HEK293 (cell line): Measurements from ENCODE around the gene ARPIN.

ENCODE experiments used
- CTCF ChIA-PET: fragments of 350-600 bp; formaldehyde crosslinking; extraction: SDS; loops from one replicate; lab custom pipeline; 2021; ENCODE audit warnings: antibody characterized with exemption; lab: Yijun Ruan, JAX
- POLR2A ChIA-PET: fragments of 300-600 bp; formaldehyde crosslinking; extraction: SDS; loops from one replicate; lab custom pipeline; 2020; ENCODE audit warnings: antibody characterized with exemption, inconsistent platforms; lab: Yijun Ruan, JAX
- H3K27ac ChIP-seq: fragments of 200-500 bp; sonication (Bioruptor generic); 2 replicates; pipeline ENCODE4 v1.5.1; 2014; ENCODE audit warnings: low read depth, low read length, control low read depth, inconsistent platforms; ENCODE audit errors: extremely low read depth
- H3K36me3 ChIP-seq, 2 experiments: fragments of 200-500 bp in 1 of 2; sonication (Bioruptor generic) in 1 of 2; 1 replicate in 1 of 2; 2 replicates in 1 of 2; pipeline ENCODE4 v1.5.1; 2014 to 2017; ENCODE audit warnings: inconsistent platforms in 2 of 2, low read length in 2 of 2; ENCODE audit not compliant: control insufficient read depth in 2 of 2, insufficient read depth in 1 of 2
- H3K4me1 ChIP-seq: fragments of 200-500 bp; sonication (Bioruptor generic); 2 replicates; pipeline ENCODE4 v1.5.1; 2014; ENCODE audit warnings: mild to moderate bottlenecking, low read length, inconsistent platforms; ENCODE audit not compliant: control insufficient read depth, insufficient read depth
- H3K4me3 ChIP-seq: 2 replicates; pipeline ENCODE4 v1.5.1; 2011; ENCODE audit warnings: low read depth, mild to moderate bottlenecking, control low read depth, low read length, moderate library complexity
- H3K9me3 ChIP-seq: fragments of 200-500 bp; sonication (Bioruptor generic); 2 replicates; pipeline ENCODE4 v1.5.1; 2014; ENCODE audit warnings: low read depth, low read length, inconsistent platforms; ENCODE audit not compliant: control insufficient read depth, insufficient read depth
- KLF1 ChIP-seq: fragments of 450-650 bp; formaldehyde crosslinking; IDR thresholded peaks from 2 replicates; pipeline ENCODE4 v1.5.1; 2016; ENCODE audit warnings: missing biosample characterization, missing genetic modification characterization
- PRDM1 ChIP-seq: fragments of 450-650 bp; formaldehyde crosslinking; IDR thresholded peaks from 2 replicates; pipeline ENCODE4; 2016; ENCODE audit warnings: missing biosample characterization, missing genetic modification characterization
- ZBTB21 ChIP-seq: fragments of 450-650 bp; formaldehyde crosslinking; IDR thresholded peaks from 2 replicates; pipeline ENCODE4 v1.5.1; 2017; ENCODE audit warnings: missing biosample characterization, missing genetic modification characterization
- ZFP41 ChIP-seq: fragments of 450-650 bp; formaldehyde crosslinking; IDR thresholded peaks from 2 replicates; pipeline ENCODE4 v1.5.1; 2016; ENCODE audit warnings: missing biosample characterization, missing genetic modification characterization, borderline replicate concordance
- ZNF112 ChIP-seq: fragments of 450-650 bp; formaldehyde crosslinking; IDR thresholded peaks from 2 replicates; pipeline ENCODE4 v1.5.0; 2017; ENCODE audit warnings: missing biosample characterization, missing genetic modification characterization
- ZNF121 ChIP-seq: fragments of 450-650 bp; formaldehyde crosslinking; IDR thresholded peaks from 2 replicates; pipeline ENCODE4 v1.5.1; 2016; ENCODE audit warnings: missing biosample characterization, missing genetic modification characterization
- ZNF292 ChIP-seq: fragments of 450-650 bp; formaldehyde crosslinking; IDR thresholded peaks from 2 replicates; pipeline ENCODE4 v1.5.1; 2016; ENCODE audit warnings: low read depth, missing biosample characterization, missing genetic modification characterization, borderline replicate concordance
- ZNF335 ChIP-seq: fragments of 450-650 bp; formaldehyde crosslinking; conservative IDR thresholded peaks from 2 replicates; pipeline ENCODE4 v1.5.1; 2016; ENCODE audit warnings: missing biosample characterization, missing genetic modification characterization
- ZNF341 ChIP-seq: fragments of 450-650 bp; formaldehyde crosslinking; IDR thresholded peaks from 2 replicates; pipeline ENCODE4; 2016; ENCODE audit warnings: low read depth, missing biosample characterization, missing genetic modification characterization
- ZNF37A ChIP-seq: fragments of 450-650 bp; IDR thresholded peaks from 2 replicates; pipeline ENCODE4 v1.5.1; 2018; ENCODE audit warnings: missing biosample characterization, missing genetic modification characterization
- ZNF394 ChIP-seq: fragments of 450-650 bp; formaldehyde crosslinking; IDR thresholded peaks from 2 replicates; pipeline ENCODE4 v1.5.1; 2016; ENCODE audit warnings: missing biosample characterization, missing genetic modification characterization, mild to moderate bottlenecking, moderate library complexity, borderline replicate concordance
- ZNF501 ChIP-seq: fragments of 450-650 bp; formaldehyde crosslinking; IDR thresholded peaks from 2 replicates; pipeline ENCODE4 v1.5.1; 2016; ENCODE audit warnings: missing biosample characterization, missing genetic modification characterization
- ZNF610 ChIP-seq: fragments of 450-650 bp; formaldehyde crosslinking; IDR thresholded peaks from 2 replicates; pipeline ENCODE4 v1.5.1; 2016; ENCODE audit warnings: missing biosample characterization, missing genetic modification characterization, borderline replicate concordance
- TF ChIP-seq, protein P1 (sequence below): fragments of 450-650 bp; formaldehyde crosslinking; IDR thresholded peaks from 2 replicates; pipeline ENCODE4 v1.5.1; 2016; ENCODE audit warnings: missing biosample characterization, missing genetic modification characterization
- TF ChIP-seq, protein P2 (sequence below): fragments of 450-650 bp; formaldehyde crosslinking; optimal IDR thresholded peaks from 2 replicates; pipeline ENCODE3; 2016; ENCODE audit warnings: missing biosample characterization, mild to moderate bottlenecking, missing genetic modification characterization
- TF ChIP-seq, protein P3 (sequence below): fragments of 450-650 bp; formaldehyde crosslinking; IDR thresholded peaks from 2 replicates; pipeline ENCODE4 v1.5.0; 2017; ENCODE audit warnings: missing biosample characterization, missing genetic modification characterization, borderline replicate concordance
- TF ChIP-seq, protein P4 (sequence below): fragments of 450-650 bp; formaldehyde crosslinking; IDR thresholded peaks from 2 replicates; pipeline ENCODE4 v1.5.1; 2016; ENCODE audit warnings: missing biosample characterization, missing genetic modification characterization, low read depth

ARPIN gene

DNA sequence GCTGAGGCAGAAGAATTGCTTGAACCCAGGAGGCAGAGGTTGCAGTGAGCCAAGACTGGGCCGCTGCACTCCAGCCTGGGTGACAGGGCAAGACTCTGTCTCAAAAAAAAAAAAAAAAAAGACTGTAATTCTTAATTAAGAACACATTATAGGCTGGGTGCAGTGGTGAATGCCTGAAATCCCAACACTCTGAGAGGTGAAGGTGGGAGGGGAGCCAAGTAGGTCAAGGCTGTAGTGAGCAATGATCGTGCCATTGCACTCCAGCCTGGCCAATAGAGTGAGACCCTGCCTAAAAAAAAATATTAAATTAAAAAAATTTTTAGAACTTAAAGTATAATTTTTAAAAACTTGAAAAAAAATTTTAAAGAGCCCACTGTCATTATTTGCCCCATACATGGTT lies 13.4 kb upstream of the ARPIN start:
- no peak overlapping the region for H3K4me3 ChIP-seq
- no peak overlapping the region for H3K27ac ChIP-seq
- no peaks in the 10 kb centered on the region for H3K9me3 ChIP-seq
- TF ChIP-seq ZNF610 (tag by site-specific recombination): no peak
- TF ChIP-seq ZNF121 (tag by site-specific recombination): peak; percentile 32; the same call in 1 of the 2 replicates
- TF ChIP-seq ZNF335: no peak
- TF ChIP-seq, all 188 proteins: peak for 1
- Histone ChIP-seq H3K4me1 (no peaks in the 10 kb centered on the region), H3K36me3 (no peaks in the 10 kb centered on the region)
- ChIA-PET CTCF (interaction anchor here (0.6 kb wide), 2 partner anchors 33 to 49 kb away, joined by 3 to 4 read pairs; no protein-coding TSS in a partner anchor), POLR2A (no interaction called here)

DNA sequence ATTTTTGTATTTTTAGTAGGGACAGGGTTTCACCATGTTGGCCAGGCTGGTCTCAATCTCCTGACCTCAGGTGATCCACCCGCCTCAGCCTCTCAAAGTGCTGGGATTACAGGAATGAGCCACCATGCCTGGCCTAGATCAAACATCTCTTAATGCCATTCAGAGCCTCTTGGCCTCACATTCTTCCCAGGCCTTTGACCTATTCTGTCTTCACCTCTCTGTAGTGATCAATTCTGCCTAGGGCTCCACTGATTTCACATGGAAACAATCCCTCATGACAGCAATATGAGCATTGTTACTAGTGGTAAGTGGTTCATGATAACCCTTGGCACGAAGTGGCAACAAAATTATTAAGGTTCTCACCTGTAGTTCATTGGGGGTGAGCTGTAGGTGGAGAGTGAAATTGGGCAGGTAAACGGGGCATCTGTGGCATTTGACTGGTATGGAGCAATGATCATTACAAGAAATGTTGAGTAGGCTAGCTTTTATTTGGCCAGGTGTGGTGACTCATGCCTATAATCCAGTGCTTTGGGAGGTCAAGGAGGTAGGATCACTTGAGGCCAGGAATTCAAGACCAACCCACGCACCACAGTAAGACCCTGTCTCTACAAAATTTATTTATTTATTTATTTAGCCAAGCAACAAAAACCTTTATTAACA lies 4.8 kb upstream of the ARPIN start:
- ChIA-PET POLR2A (interaction anchor here (1.1 kb wide), 1 partner anchor 343 kb away, joined by 3 read pairs; the partner anchor contains the start of gene TICRR), CTCF (interaction anchor here (0.7 to 1.3 kb wide), 7 partner anchors 12 to 154 kb away, joined by 3 to 6 read pairs (median 3); no protein-coding TSS in a partner anchor)
- H3K4me1 ChIP-seq: peaks cover 7% of the 10 kb centered on the region
- TF ChIP-seq, protein P1, sequence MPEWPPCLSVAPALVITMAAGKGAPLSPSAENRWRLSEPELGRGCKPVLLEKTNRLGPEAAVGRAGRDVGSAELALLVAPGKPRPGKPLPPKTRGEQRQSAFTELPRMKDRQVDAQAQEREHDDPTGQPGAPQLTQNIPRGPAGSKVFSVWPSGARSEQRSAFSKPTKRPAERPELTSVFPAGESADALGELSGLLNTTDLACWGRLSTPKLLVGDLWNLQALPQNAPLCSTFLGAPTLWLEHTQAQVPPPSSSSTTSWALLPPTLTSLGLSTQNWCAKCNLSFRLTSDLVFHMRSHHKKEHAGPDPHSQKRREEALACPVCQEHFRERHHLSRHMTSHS (tag by site-specific recombination): no peak
- TF ChIP-seq, all 188 proteins: peak for 0
- H3K27ac ChIP-seq: no peak overlapping the region
- H3K9me3 ChIP-seq: no peaks in the 10 kb centered on the region
- H3K36me3 ChIP-seq: no peaks in the 10 kb centered on the region
- no peak overlapping the region for H3K4me3 ChIP-seq

DNA sequence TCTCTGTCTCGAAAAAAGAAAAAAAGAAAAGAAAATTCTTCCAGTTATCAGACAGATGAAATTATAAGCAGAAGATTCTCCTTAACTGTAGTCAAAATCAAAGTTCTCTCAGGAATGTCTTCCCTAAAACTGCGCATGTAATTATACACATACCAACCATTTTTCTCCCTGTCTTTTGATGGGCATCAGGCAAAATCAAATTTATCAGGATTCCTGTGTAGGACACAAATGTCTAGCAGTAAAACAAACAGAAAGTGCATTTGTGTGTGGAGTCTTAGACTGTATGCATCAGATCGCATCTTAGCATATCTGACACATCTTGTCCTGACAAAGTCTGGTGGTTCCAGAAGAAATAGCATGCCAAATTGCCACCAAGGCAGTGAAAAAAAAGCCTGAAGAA lies 3.9 kb upstream of the ARPIN start:
- Histone ChIP-seq H3K4me1 (peaks cover 11% of the 10 kb centered on the region), H3K27ac (no peak overlapping the region), H3K9me3 (no peaks in the 10 kb centered on the region), H3K36me3 (no peaks in the 10 kb centered on the region), H3K4me3 (no peak overlapping the region)
- CTCF ChIA-PET: no interaction called here
- no peak for TF ChIP-seq ZFP41 (tag by site-specific recombination)
- no peak for TF ChIP-seq ZNF37A
- no peak for TF ChIP-seq ZNF341 (tag by site-specific recombination)
- TF ChIP-seq, protein P2, sequence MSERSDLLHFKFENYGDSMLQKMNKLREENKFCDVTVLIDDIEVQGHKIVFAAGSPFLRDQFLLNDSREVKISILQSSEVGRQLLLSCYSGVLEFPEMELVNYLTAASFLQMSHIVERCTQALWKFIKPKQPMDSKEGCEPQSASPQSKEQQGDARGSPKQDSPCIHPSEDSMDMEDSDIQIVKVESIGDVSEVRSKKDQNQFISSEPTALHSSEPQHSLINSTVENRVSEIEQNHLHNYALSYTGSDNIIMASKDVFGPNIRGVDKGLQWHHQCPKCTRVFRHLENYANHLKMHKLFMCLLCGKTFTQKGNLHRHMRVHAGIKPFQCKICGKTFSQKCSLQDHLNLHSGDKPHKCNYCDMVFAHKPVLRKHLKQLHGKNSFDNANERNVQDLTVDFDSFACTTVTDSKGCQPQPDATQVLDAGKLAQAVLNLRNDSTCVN (tag by site-specific recombination): no peak
- TF ChIP-seq, protein P3, sequence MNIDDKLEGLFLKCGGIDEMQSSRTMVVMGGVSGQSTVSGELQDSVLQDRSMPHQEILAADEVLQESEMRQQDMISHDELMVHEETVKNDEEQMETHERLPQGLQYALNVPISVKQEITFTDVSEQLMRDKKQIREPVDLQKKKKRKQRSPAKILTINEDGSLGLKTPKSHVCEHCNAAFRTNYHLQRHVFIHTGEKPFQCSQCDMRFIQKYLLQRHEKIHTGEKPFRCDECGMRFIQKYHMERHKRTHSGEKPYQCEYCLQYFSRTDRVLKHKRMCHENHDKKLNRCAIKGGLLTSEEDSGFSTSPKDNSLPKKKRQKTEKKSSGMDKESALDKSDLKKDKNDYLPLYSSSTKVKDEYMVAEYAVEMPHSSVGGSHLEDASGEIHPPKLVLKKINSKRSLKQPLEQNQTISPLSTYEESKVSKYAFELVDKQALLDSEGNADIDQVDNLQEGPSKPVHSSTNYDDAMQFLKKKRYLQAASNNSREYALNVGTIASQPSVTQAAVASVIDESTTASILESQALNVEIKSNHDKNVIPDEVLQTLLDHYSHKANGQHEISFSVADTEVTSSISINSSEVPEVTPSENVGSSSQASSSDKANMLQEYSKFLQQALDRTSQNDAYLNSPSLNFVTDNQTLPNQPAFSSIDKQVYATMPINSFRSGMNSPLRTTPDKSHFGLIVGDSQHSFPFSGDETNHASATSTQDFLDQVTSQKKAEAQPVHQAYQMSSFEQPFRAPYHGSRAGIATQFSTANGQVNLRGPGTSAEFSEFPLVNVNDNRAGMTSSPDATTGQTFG (tag by site-specific recombination): no peak
- TF ChIP-seq PRDM1 (tag by site-specific recombination): no peak
- TF ChIP-seq ZNF501 (tag by site-specific recombination): no peak
- TF ChIP-seq, protein P4, sequence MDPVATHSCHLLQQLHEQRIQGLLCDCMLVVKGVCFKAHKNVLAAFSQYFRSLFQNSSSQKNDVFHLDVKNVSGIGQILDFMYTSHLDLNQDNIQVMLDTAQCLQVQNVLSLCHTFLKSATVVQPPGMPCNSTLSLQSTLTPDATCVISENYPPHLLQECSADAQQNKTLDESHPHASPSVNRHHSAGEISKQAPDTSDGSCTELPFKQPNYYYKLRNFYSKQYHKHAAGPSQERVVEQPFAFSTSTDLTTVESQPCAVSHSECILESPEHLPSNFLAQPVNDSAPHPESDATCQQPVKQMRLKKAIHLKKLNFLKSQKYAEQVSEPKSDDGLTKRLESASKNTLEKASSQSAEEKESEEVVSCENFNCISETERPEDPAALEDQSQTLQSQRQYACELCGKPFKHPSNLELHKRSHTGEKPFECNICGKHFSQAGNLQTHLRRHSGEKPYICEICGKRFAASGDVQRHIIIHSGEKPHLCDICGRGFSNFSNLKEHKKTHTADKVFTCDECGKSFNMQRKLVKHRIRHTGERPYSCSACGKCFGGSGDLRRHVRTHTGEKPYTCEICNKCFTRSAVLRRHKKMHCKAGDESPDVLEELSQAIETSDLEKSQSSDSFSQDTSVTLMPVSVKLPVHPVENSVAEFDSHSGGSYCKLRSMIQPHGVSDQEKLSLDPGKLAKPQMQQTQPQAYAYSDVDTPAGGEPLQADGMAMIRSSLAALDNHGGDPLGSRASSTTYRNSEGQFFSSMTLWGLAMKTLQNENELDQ (tag by site-specific recombination): no peak
- TF ChIP-seq ZNF292 (tag by site-specific recombination): no peak
- TF ChIP-seq ZBTB21 (tag by site-specific recombination): no peak
- TF ChIP-seq ZNF394 (tag by site-specific recombination): no peak
- no peak for TF ChIP-seq ZNF112 (tag by site-specific recombination)
- no peak for TF ChIP-seq KLF1
- POLR2A ChIA-PET: no interaction called here
